ENCODE measurements around the gene APEH. TPM values are rescaled to one million over a fixed set of nuclear protein-coding genes. Genes with fewer than 3 reads are reported as not detected.
A peak's percentile ranks its signal among the peaks of the same experiment; 100 is the strongest.

Gene APEH
- total RNA-seq, 4 donors from 2014 or later = 92.2 to 219 (median 185) TPM

- DNase-seq = peak; percentile 24 to 35
- Histone ChIP-seq H3K36me3 (peaks cover 7 to 15% of the 10 kb centered on the region in 2 donors), H3K4me1 (peaks cover 22 to 28% of the 10 kb centered on the region in 2 donors), H3K27ac (no peak overlapping the region), H3K27me3 (no peaks in the 10 kb centered on the region), H3K9me3 (no peaks in the 10 kb centered on the region), H3K4me3 (replicated peaks in 1 of 3) (peak overlapping the region in 2 of 3 donors; percentile 30 to 52)
- intact Hi-C loops (cut with DNase I) = no loop called here
- TF ChIP-seq POLR2A (IDR thresholded peaks at IDR 0.05) (no peak), CTCF (IDR thresholded peaks at IDR 0.05) (no peak)
- WGBS, 2 donors = 8 to 16% methylated on average over 12 to 13 of the region's 33 CpGs
Measured at GRCh38 chr3:49718858-49719213, 44.7 kb downstream of the APEH start.

DNA sequence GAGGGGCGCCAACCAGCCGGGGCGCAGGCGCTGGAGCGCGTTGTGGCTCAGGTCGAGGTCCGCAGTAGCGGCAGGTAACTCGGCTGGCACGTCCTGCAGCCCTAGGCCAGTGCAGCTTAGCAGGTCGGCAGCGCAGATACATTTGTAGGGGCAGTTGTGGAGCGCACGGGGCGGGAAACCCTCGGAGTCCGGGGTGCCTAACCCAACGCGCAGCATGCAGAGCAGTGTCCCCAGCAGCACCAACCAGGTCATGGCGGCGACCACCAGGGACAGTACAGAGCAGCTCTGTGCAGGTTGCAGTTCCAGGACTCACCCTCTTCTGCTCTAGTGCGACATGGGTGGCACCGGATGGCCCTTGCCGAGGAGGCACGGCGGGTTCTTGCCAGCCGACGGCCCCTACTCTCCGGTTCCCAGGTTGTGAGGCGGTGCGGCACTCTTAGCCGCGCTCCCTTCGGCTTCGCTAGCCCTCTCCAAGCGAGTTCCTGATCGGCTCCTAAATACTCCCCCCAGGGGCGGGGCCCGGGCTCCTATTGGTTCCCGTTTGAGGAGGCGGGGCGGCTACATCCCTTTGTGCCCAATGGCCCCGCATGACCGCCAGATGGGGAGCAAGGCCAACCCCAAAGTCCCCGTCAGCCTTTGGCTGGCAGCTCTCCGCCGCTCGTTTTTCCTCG, 45.2 kb downstream of the APEH start, which contains the start of gene AMIGO3:
Gene AMIGO3, minus strand, starts transcription at position 471 of the 671 bp plus-strand sequence. Its CDS starts 219 bp downstream, at position 252.
- DNase-seq = peak; percentile 98 to 99
- WGBS, 2 donors = 0 to 1% methylated on average over 8 to 22 of the region's 50 CpGs
- no peaks in the 10 kb centered on the region for H3K27me3 ChIP-seq
- no peaks in the 10 kb centered on the region for H3K9me3 ChIP-seq
- H3K27ac ChIP-seq = peak within 1 kb of the TSS in 1 of 3 donors; percentile 45
- H3K36me3 ChIP-seq = peaks cover 7 to 15% of the 10 kb centered on the region in 2 donors
- intact Hi-C loops (cut with DNase I) = no loop called here
- H3K4me1 ChIP-seq = peaks cover 23 to 30% of the 10 kb centered on the region in 2 donors
- peak; percentile 34 to 68 (median 60) for TF ChIP-seq CTCF (IDR thresholded peaks at IDR 0.05)
- TF ChIP-seq POLR2A (IDR thresholded peaks at IDR 0.05) = peak in 1 of 2 donors; percentile 92
- H3K4me3 ChIP-seq (replicated peaks in 1 of 3) = peak within 1 kb of the TSS; percentile 6 to 52 (median 30)

DNA sequence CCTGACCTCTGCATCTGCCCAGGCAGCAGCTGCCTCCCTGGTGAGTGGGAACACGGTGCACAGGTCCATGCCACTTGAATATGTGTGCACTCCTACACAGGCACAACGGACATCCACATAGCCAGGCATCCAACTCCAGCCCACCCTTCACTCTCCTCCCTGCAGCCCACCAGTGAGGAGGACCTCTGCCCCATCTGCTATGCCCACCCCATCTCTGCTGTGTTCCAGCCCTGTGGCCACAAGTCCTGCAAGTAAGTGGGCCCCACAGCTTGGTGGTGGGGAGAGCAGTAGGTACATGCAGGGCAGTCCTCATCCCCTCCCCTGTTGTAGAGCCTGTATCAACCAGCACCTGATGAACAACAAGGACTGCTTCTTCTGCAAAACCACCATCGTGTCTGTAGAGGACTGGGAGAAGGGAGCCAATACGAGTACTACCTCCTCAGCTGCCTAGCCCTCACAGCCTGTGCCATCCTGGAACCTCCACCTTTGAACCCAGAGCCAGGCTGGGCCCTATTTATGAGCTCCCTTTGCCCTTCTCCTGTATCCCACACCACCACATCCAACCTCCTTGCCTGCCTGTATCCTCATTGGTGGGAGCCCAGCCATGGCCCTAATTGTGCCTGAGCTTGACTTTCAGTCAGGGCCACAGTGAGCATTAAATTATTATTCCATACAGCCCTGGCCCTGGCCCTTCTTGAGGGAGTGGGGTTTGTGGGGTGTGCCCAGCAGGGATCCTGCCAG, 46.9 kb downstream of the APEH start:
- H3K36me3 ChIP-seq = peaks cover 3 to 15% of the 10 kb centered on the region in 2 donors
- H3K9me3 ChIP-seq = no peaks in the 10 kb centered on the region
- no peaks in the 10 kb centered on the region for H3K27me3 ChIP-seq
- H3K4me1 ChIP-seq = peaks cover 30 to 40% of the 10 kb centered on the region in 2 donors
- TF ChIP-seq POLR2A (IDR thresholded peaks at IDR 0.05) = no peak
- no peak for TF ChIP-seq CTCF (IDR thresholded peaks at IDR 0.05)
- no peak for DNase-seq
- no peak overlapping the region for H3K27ac ChIP-seq
- H3K4me3 ChIP-seq (replicated peaks in 1 of 3) = no peak overlapping the region
- WGBS, 2 donors = 85 to 95% methylated on average over 3 of the region's 4 CpGs
- intact Hi-C loops (cut with DNase I) = loop anchor here (5.0 kb wide), 1 partner anchor 66 kb away; the partner anchor contains the start of gene IP6K1

DNA sequence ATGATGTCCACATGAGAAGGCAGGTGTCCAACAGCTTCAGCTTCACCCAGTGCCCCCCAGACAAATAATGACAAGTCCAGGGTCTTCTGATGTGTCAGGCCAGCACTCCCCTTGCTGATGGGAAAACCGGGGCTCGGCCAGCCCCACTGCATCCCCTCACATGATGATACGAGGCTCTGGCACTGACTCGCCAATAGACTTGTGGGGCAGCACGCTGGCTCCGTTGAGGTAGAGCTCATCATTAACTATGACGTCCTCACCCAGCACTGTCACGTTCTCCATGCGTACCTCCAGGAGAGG, 47.4 kb downstream of the APEH start:
- Histone ChIP-seq H3K27ac (no peak overlapping the region), H3K4me1 (peaks cover 30 to 40% of the 10 kb centered on the region in 2 donors), H3K9me3 (no peaks in the 10 kb centered on the region), H3K4me3 (replicated peaks in 1 of 3) (no peak overlapping the region), H3K27me3 (no peaks in the 10 kb centered on the region), H3K36me3 (peaks cover under 1 to 17% of the 10 kb centered on the region in 2 donors)
- WGBS, 2 donors = 88 to 92% methylated on average over 9 of the region's 9 CpGs
- intact Hi-C loops (cut with DNase I) = loop anchor here (5.0 kb wide), 1 partner anchor 66 kb away; the partner anchor contains the start of gene IP6K1
- no peak for DNase-seq
- TF ChIP-seq POLR2A (IDR thresholded peaks at IDR 0.05) (no peak), CTCF (IDR thresholded peaks at IDR 0.05) (no peak)
